NCI-H524 treated with DMSO at 0.1 percent for 48 hours (cell line): ENCODE measurements around the gene PHOSPHO1.
"Not testable (repeated sequence)": the region's sequence is repeated elsewhere in the genome, so short reads cannot be mapped to it uniquely, and the experiment has no call there.

Source experiments
- DNase-seq: peaks from one replicate; lab custom pipeline; 2025; lab: John Stamatoyannopoulos, UW

Gene PHOSPHO1

GRCh38 chr17:49191917-49192741 lies 38.5 kb downstream of the PHOSPHO1 start:
- peak; percentile 81 for DNase-seq

GRCh38 chr17:49191409-49191916 lies 39.1 kb downstream of the PHOSPHO1 start:
- no peak for DNase-seq

GRCh38 chr17:49190932-49191331 lies 39.7 kb downstream of the PHOSPHO1 start:
- DNase-seq = no peak

DNA sequence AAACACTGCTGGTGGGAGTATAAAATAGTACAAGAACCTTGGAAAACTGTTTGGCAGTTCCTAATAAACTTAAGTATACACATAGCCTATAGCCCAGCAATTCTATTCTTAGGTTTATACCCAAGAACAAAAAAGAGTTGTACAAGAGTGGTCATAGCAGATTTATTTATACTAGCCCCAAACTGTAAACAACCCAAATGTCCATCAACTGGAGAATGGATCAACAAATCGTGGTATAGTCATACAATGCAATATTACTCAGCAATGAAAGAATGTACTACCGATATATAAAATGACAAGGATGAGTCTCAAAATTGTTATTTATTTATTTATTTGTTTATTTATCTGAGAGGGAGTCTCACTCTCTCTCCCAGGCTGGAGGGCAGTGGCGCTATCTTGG lies 43.3 kb downstream of the PHOSPHO1 start:
- DNase-seq = no peak

- not testable (repeated sequence) for DNase-seq
Measured at GRCh38 chr17:49185381-49185780, 45.2 kb downstream of the PHOSPHO1 start.

- not testable (repeated sequence) for DNase-seq
Measured at GRCh38 chr17:49184522-49184921, 46.1 kb downstream of the PHOSPHO1 start.

- DNase-seq = no peak
Measured at GRCh38 chr17:49183801-49184200, 46.8 kb downstream of the PHOSPHO1 start.

DNA sequence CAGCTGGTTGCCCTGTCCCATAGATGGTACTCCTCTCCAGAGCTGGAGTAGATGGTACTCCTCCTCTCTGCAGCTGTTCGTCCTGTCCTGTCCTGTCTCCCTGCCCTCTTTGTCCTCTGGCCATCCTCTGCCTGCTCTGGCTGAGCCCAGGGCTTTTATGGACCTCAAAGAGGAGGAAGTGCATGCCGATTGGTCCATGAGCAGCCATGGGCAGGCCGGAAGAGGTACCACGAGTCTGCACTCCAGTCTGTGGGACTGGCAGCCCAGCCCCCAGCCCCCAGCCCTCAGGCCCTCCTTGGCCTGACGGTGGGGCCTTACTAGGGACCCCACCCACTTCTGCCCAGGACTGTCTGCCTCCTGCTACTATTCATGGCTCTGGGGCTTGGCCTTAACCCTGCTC lies 47.2 kb downstream of the PHOSPHO1 start:
- DNase-seq = no peak

GRCh38 chr17:49180998-49181635 lies 49.5 kb downstream of the PHOSPHO1 start:
- DNase-seq = no peak

- DNase-seq = no peak
Measured at GRCh38 chr17:49180303-49180702, 50.3 kb downstream of the PHOSPHO1 start.

DNA sequence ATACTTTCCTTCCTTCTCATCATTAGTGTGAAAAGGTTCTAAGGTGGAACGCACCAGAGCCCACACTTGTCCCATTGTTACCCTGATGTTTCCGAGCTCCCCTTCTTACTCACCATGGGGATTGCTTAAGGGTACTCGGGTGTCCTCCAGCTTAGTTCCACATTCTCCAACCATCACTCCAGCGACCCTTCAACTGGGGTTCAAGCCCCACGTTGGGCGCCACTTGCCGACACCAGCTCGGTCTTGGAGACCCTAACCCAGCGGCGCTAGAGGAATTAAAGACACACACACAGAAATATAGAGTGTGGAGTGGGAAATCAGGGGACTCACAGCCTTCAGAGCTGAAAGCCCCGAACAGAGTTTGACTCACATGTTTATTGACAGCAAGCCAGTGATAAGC lies 54.6 kb downstream of the PHOSPHO1 start:
- not testable (repeated sequence) for DNase-seq
